T-cell (primary cell): ENCODE data around the gene DYNC2H1. TPM values are rescaled to one million over a fixed set of nuclear protein-coding genes. Genes with fewer than 3 reads are reported as not detected.
"Not testable (repeated sequence)": the region's sequence is repeated elsewhere in the genome, so short reads cannot be mapped to it uniquely, and the experiment has no call there.

Experiments
- ATAC-seq, 4 experiments: fragments of 200-7000 bp in 3 of 4; fragments of 150-1000 bp in 1 of 4; cut with Tn5 transposase; replicated peaks in 1 of 4; 1 replicate in 3 of 4; 2 replicates in 1 of 4; pipeline ENCODE4 v1.10.0; 2021; ENCODE audit warnings: moderate library complexity in 3 of 4, mild to moderate bottlenecking in 2 of 4, moderate number of reproducible peaks in 1 of 4
- CTCF ChIA-PET, 2 donors: fragments of 300-600 bp; sonication (Branson Sonifier 250); formaldehyde crosslinking; loops; one replicate each; lab custom pipeline; 2022; ENCODE audit warnings: antibody characterized with exemption in 2 of 2; lab: Charles Lee
- POLR2A ChIA-PET, 2 donors: fragments of 300-600 bp; sonication (Branson Sonifier 250); formaldehyde crosslinking; loops; one replicate each; lab custom pipeline; 2022; ENCODE audit warnings: antibody characterized with exemption in 2 of 2; lab: Charles Lee
- DNase-seq, 35 experiments: peaks; one replicate each; pipeline versions ENCODE4 v3.0.0 to v3.0.0-alpha.2; 2013 to 2023
- H3K27ac ChIP-seq: one replicate; pipeline ENCODE4 v1.5.1; 2013; ENCODE audit warnings: low read length
- H3K27me3 ChIP-seq, 2 experiments: replicated peaks in 1 of 2; 1 replicate in 1 of 2; 2 replicates in 1 of 2; pipeline versions ENCODE4 v1.6.1 to v1.7.0; 2013; ENCODE audit warnings: low read length in 1 of 2, mixed read lengths in 1 of 2; ENCODE audit not compliant: control insufficient read depth in 2 of 2, insufficient read depth in 2 of 2; ENCODE audit errors: extremely low read depth in 1 of 2
- H3K36me3 ChIP-seq, 2 donors: 1 replicate in 1 of 2; 2 replicates in 1 of 2; pipeline versions ENCODE4 v1.6.1 to v1.7.0; 2013; ENCODE audit warnings: low read length in 1 of 2; ENCODE audit not compliant: control insufficient read depth in 2 of 2, insufficient read depth in 1 of 2; ENCODE audit errors: extremely low read depth in 1 of 2
- H3K4me1 ChIP-seq, 2 experiments: 1 replicate in 1 of 2; 2 replicates in 1 of 2; pipeline versions ENCODE4 v1.6.1 to v1.7.0; 2013; ENCODE audit warnings: low read length in 2 of 2, mixed read lengths in 1 of 2; ENCODE audit not compliant: insufficient read depth in 2 of 2, control insufficient read depth in 1 of 2; ENCODE audit errors: extremely low read depth in 1 of 2
- H3K4me3 ChIP-seq, 2 donors: 1 replicate in 1 of 2; 2 replicates in 1 of 2; pipeline versions ENCODE4 v1.5.1 to v1.7.0; 2013; ENCODE audit warnings: mild to moderate bottlenecking in 2 of 2, low read length in 1 of 2, moderate library complexity in 1 of 2; ENCODE audit not compliant: control insufficient read depth in 1 of 2; ENCODE audit errors: extremely low read depth in 1 of 2
- H3K9me3 ChIP-seq: 2 replicates; pipeline ENCODE4 v1.7.0; 2013
- H3K27ac Mint-ChIP-seq, 2 donors: one replicate each; pipeline ENCODE4 v1.8.0; 2020 to 2021; ENCODE audit warnings: mild to moderate bottlenecking in 2 of 2, mixed read lengths in 2 of 2
- H3K27me3 Mint-ChIP-seq, 2 donors: one replicate each; pipeline ENCODE4 v1.8.0; 2021 to 2022; ENCODE audit warnings: mixed read lengths in 2 of 2
- H3K36me3 Mint-ChIP-seq: one replicate; pipeline ENCODE4 v1.8.0; 2021; ENCODE audit warnings: mixed read lengths
- H3K4me1 Mint-ChIP-seq, 3 donors: one replicate each; pipeline ENCODE4 v1.8.0; 2020 to 2022; ENCODE audit warnings: mixed read lengths in 3 of 3, mild to moderate bottlenecking in 1 of 3
- H3K4me3 Mint-ChIP-seq, 3 donors: one replicate each; pipeline ENCODE4 v1.8.0; 2020 to 2022; ENCODE audit warnings: mild to moderate bottlenecking in 3 of 3, mixed read lengths in 3 of 3, moderate library complexity in 3 of 3
- H3K9me3 Mint-ChIP-seq, 3 donors: one replicate each; pipeline ENCODE4 v1.8.0; 2020 to 2022; ENCODE audit warnings: mixed read lengths in 3 of 3
- WGBS: methylation state at CpG from one replicate; pipeline ENCODE4 v1.1.5; 2013; ENCODE audit warnings: missing lambda C conversion rate; ENCODE audit not compliant: insufficient coverage; 5-methylcytosine and 5-hydroxymethylcytosine counted together
- total RNA-seq, 35 experiments: library from RNA in 6 of 35; stranded (reverse) in 6 of 35; fragments of 120-200 nt in 1 of 35; gene quantifications; one replicate each; pipeline versions ENCODE4 v1.2.1 to v1.2.4 and lab custom pipeline; 2013 to 2026

Gene DYNC2H1
- total RNA-seq, 5 donors from 2014 or later (not counting 1 experiment from before 2014, with no cell fraction given): 2.6 to 4.4 (median 3.2) TPM

DNA sequence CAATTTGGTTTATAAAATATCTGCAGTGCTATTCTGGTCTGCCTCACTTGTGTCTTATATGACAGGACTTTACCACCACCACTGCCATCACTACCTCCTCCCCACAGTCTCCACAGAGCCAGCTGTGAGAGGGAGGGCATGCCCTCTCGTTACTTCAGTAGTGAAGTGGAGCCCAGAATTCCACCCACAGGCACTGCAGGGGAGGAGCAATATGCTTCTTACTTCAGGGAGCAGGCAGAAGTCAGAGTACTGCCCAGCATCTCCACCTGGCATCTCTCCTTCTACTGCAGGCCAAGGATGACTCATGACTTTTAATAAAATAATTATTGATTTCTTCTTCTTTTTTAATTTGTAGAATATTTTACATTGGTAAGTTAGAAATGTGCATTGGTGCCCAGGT is 255.5 kb downstream of the DYNC2H1 start:
- ChIA-PET POLR2A (no interaction called here), CTCF (no interaction called here)
- Histone ChIP-seq H3K36me3 (no peaks in the 10 kb centered on the region), H3K4me1 (no peaks in the 10 kb centered on the region), H3K27ac (no peak overlapping the region), H3K4me3 (no peak overlapping the region), H3K9me3 (no peaks in the 10 kb centered on the region), H3K27me3 (no peaks in the 10 kb centered on the region)
- Mint-ChIP-seq H3K27ac (no peak overlapping the region), H3K4me1 (no peaks in the 10 kb centered on the region), H3K4me3 (no peak overlapping the region), H3K9me3 (no peaks in the 10 kb centered on the region), H3K36me3 (no peaks in the 10 kb centered on the region), H3K27me3 (no peaks in the 10 kb centered on the region)
- 60% methylated on average over 1 of the region's 1 CpG for WGBS
- ATAC-seq (no peak), DNase-seq (no peak)

DNA sequence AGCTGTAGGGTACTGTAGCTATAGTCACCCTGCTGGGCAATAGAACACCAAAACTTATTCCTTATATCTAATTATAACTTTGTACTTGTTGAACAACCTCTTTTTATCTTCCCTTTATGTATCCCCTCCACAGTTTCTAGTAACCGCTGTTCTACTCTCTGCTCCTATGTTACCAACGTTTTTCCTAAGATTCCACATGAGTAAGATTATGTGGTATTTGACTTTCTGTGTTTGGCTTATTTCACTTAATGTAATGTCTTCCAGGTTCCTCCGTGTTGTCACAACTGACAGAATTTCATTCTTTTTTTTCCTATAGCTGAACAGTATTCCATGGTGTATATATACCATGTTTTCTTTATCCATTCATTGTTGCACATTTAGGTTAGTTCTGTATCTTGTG is 258.4 kb downstream of the DYNC2H1 start:
- no peaks in the 10 kb centered on the region for H3K27me3 ChIP-seq
- no peaks in the 10 kb centered on the region for H3K9me3 ChIP-seq
- no peaks in the 10 kb centered on the region for H3K27me3 Mint-ChIP-seq
- H3K4me1 ChIP-seq: no peaks in the 10 kb centered on the region
- WGBS: no CpG with 5 or more reads among the region's 3 CpGs
- H3K36me3 ChIP-seq: no peaks in the 10 kb centered on the region
- ChIA-PET CTCF (no interaction called here), POLR2A (no interaction called here)
- H3K9me3 Mint-ChIP-seq: peaks cover 3 to 6% (median 5%) of the 10 kb centered on the region in 3 donors
- H3K4me1 Mint-ChIP-seq: no peaks in the 10 kb centered on the region
- H3K36me3 Mint-ChIP-seq: peaks cover 8% of the 10 kb centered on the region
- DNase-seq (no peak), ATAC-seq (no peak)
- H3K4me3 ChIP-seq: no peak overlapping the region
- H3K27ac ChIP-seq: no peak overlapping the region
- no peak overlapping the region for H3K27ac Mint-ChIP-seq
- no peak overlapping the region for H3K4me3 Mint-ChIP-seq

DNA sequence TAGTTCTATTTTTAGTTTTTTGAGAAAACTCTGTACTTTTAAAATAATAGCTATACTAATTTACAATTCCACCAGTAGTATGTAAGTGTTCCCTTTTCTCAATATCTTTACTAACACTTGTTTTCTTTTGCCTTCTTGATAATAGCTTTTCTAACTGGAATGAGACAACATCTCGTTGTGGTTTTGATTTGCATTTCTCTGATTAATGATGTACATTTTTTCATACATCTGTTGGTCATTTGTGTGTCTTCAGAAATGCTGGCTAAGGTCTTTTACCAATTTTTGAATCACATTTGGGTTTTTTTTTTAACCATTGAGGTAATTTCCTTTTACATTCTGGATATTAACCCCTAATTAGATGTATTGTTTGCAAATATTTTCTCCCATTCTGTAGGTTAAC is 258.9 kb downstream of the DYNC2H1 start:
- POLR2A ChIA-PET: no interaction called here
- no peak overlapping the region for H3K4me3 ChIP-seq
- H3K4me1 Mint-ChIP-seq: no peaks in the 10 kb centered on the region
- peaks cover 4 to 6% (median 6%) of the 10 kb centered on the region in 3 donors for H3K9me3 Mint-ChIP-seq
- DNase-seq (no peak), ATAC-seq (no peak)
- no CpG with 5 or more reads among the region's 1 CpG for WGBS
- no peaks in the 10 kb centered on the region for H3K27me3 Mint-ChIP-seq
- no peaks in the 10 kb centered on the region for H3K27me3 ChIP-seq
- H3K27ac ChIP-seq: no peak overlapping the region
- no peak overlapping the region for H3K4me3 Mint-ChIP-seq
- peaks cover 8% of the 10 kb centered on the region for H3K36me3 Mint-ChIP-seq
- no peaks in the 10 kb centered on the region for H3K4me1 ChIP-seq
- CTCF ChIA-PET: no interaction called here
- no peak overlapping the region for H3K27ac Mint-ChIP-seq
- H3K36me3 ChIP-seq: no peaks in the 10 kb centered on the region
- no peaks in the 10 kb centered on the region for H3K9me3 ChIP-seq

DNA sequence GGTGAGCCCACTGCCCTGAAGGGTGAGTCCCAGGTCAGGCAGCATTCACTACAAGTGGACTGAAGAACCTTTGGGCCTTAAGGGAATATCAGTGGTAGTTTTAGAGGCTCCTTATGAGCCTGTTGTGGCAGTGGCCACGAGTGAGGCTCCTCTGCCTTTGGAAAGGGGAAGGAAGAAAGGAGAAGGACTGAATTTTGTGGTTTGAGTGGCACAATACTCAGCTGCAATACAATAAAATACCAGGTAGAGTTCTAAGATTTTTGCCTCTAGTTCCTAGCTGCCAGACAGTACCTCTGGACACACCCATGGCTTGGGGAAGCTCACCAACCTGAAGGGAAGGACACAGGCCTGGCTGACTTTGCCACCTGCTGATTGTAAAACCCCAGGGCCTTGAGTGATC is 260.9 kb downstream of the DYNC2H1 start:
- H3K4me3 Mint-ChIP-seq: no peak overlapping the region
- ChIA-PET CTCF (no interaction called here), POLR2A (interaction anchor here in 1 of 2 donors (0.6 kb wide), 1 partner anchor 8 kb away, joined by 19 read pairs; no protein-coding TSS in a partner anchor)
- Histone ChIP-seq H3K27ac (no peak overlapping the region), H3K36me3 (no peaks in the 10 kb centered on the region), H3K27me3 (no peaks in the 10 kb centered on the region), H3K4me1 (no peaks in the 10 kb centered on the region), H3K9me3 (no peaks in the 10 kb centered on the region), H3K4me3 (no peak overlapping the region)
- H3K9me3 Mint-ChIP-seq: peaks cover 12 to 21% (median 14%) of the 10 kb centered on the region in 3 donors
- DNase-seq: no peak
- no CpG with 5 or more reads among the region's 1 CpG for whole genome bisulfite sequencing
- H3K27me3 Mint-ChIP-seq: no peaks in the 10 kb centered on the region
- no peaks in the 10 kb centered on the region for H3K4me1 Mint-ChIP-seq
- H3K27ac Mint-ChIP-seq: no peak overlapping the region
- no peak for ATAC-seq
- H3K36me3 Mint-ChIP-seq: peaks cover 11% of the 10 kb centered on the region

DNA sequence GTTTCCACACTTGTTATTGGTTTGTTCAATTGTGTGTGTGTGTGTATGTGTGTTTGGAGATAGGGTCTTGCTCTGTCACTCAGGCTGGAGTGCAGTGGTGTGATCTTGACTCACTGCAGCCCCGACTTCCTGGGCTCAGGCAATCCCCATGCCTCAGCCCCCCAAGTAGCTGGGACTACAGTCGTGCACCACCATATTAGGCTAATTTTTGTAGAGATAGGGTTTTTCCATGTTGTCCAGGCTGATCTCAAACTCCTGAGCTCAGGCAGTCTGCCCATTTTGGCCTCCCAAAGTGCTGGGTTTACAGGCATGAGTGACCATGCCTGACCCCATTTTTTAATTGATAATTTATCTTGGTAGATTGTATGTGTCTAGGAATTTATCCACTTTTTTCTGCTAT is 263.7 kb downstream of the DYNC2H1 start:
- ATAC-seq (no peak), DNase-seq (no peak)
- no peak overlapping the region for H3K4me3 Mint-ChIP-seq
- H3K9me3 ChIP-seq: no peaks in the 10 kb centered on the region
- H3K27ac Mint-ChIP-seq: no peak overlapping the region
- no peak overlapping the region for H3K4me3 ChIP-seq
- peaks cover 11% of the 10 kb centered on the region for H3K36me3 Mint-ChIP-seq
- H3K27ac ChIP-seq: no peak overlapping the region
- no CpG with 5 or more reads among the region's 2 CpGs for WGBS
- CTCF ChIA-PET: no interaction called here
- H3K9me3 Mint-ChIP-seq: peaks cover 17 to 37% (median 23%) of the 10 kb centered on the region in 3 donors
- no peaks in the 10 kb centered on the region for H3K27me3 Mint-ChIP-seq
- no peaks in the 10 kb centered on the region for H3K4me1 ChIP-seq
- POLR2A ChIA-PET: no interaction called here
- no peaks in the 10 kb centered on the region for H3K27me3 ChIP-seq
- H3K4me1 Mint-ChIP-seq: no peaks in the 10 kb centered on the region
- H3K36me3 ChIP-seq: no peaks in the 10 kb centered on the region

DNA sequence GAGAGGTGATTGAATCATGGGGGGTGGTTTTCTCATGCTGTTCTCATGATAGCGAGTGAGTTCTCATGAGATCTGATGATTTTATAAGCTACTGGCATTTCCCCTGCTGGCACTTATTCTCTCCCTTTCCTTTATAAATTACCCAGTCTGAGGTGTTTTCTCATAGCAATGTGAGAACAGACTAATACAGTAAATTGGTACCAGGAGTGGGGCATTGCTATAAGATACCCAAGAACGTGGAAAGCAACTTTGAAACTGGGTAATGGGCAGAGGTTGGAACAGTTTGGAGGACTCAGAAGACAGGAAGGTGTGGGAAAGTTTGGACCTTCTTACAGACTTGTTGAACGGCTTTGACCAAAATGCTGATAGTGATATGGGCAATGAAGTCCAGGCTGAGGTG is 265.0 kb downstream of the DYNC2H1 start:
- POLR2A ChIA-PET, DNase-seq, H3K27ac Mint-ChIP-seq, H3K27ac ChIP-seq, CTCF ChIA-PET, H3K4me3 Mint-ChIP-seq, H3K4me1 Mint-ChIP-seq, H3K27me3 ChIP-seq, H3K27me3 Mint-ChIP-seq, H3K36me3 ChIP-seq, H3K4me3 ChIP-seq, H3K4me1 ChIP-seq, H3K9me3 ChIP-seq, ATAC-seq: not testable (repeated sequence)
- 36% methylated on average over 2 of the region's 3 CpGs for WGBS
- H3K9me3 Mint-ChIP-seq: peaks cover 17 to 37% (median 23%) of the 10 kb centered on the region in 3 donors
- peaks cover 11% of the 10 kb centered on the region for H3K36me3 Mint-ChIP-seq

DNA sequence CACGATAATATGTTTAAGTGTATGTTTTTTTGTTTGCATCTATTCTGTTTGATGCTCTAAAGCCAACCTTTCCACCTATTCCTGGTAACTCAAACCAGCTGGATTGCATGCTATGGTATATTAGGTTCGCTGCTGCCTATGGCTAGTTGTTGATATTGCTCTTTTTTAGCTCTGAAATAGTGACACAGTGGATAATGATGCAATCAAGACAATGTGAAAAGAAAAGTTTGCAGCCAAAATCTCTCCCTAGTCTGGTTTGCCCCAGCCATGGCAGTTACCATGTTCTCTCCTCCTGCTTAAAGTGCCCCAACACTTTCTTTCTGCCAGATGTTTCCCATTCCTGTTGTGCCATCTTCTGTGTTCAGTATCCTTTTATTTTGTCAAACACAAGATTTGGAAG is 269.7 kb downstream of the DYNC2H1 start:
- Mint-ChIP-seq H3K4me3 (no peak overlapping the region), H3K36me3 (peaks cover 4% of the 10 kb centered on the region), H3K4me1 (no peaks in the 10 kb centered on the region), H3K27ac (no peak overlapping the region), H3K9me3 (peaks cover 11 to 26% (median 19%) of the 10 kb centered on the region in 3 donors), H3K27me3 (no peaks in the 10 kb centered on the region)
- ChIA-PET POLR2A (no interaction called here), CTCF (no interaction called here)
- no CpG with 5 or more reads among the region's 2 CpGs for WGBS
- no peaks in the 10 kb centered on the region for H3K4me1 ChIP-seq
- ATAC-seq (no peak), DNase-seq (no peak)
- H3K27me3 ChIP-seq: no peaks in the 10 kb centered on the region
- no peaks in the 10 kb centered on the region for H3K9me3 ChIP-seq
- H3K36me3 ChIP-seq: no peaks in the 10 kb centered on the region
- no peak overlapping the region for H3K4me3 ChIP-seq
- no peak overlapping the region for H3K27ac ChIP-seq
